ENCODE measurements around the gene WDR91. TPM values are rescaled to one million over a fixed set of nuclear protein-coding genes. Genes with fewer than 3 reads are reported as not detected.
"Not testable (repeated sequence)": the region's sequence is repeated elsewhere in the genome, so short reads cannot be mapped to it uniquely, and the experiment has no call there.

WDR91 gene
- total RNA-seq, 1 donor from 2014 or later, result 8.2 TPM

DNA sequence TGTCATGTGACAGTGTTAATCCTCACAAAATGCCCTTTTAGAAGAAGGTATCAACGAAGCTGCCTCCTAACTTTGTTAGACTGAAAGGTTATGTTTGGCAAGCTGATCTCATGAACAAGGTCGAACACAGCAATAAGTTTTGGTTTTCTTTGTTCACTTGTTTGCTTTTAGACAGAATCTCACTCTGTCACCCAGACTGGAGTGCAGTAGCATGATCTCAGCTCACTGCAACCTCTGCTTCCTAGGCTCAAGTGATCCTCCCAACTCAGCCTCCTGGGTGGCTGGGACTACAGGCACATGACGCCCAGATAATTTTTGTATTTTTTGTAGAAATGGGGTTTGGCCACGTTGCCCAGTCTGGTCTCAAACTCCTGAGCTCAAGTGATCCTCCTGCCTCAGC lies 23.4 kb upstream of the WDR91 start:
- no peak for FAIRE-seq
- DNase-seq (ENCODE audit: low spot score in 2 of 2), result no peak

DNA sequence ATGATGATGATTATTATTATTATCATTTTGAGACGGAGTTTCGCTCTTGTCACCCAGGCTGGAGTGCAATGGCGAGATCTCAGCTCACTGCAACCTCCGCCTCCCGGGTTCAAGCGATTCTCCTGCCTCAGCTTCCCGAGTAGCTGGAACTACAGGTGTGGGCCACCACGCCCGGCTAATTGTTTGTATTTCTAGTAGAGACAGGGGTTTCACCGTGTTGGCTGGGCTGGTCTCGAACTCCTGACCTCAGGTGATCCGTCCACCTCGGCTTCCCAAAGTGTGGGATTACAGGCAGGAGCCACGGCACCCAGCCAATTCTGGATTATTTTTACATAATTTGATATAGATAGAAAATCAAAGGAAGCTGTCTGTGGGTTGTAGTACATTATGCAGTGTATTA lies 22.8 kb upstream of the WDR91 start:
- not testable (repeated sequence) for DNase-seq (ENCODE audit: low spot score in 2 of 2); FAIRE-seq

DNA sequence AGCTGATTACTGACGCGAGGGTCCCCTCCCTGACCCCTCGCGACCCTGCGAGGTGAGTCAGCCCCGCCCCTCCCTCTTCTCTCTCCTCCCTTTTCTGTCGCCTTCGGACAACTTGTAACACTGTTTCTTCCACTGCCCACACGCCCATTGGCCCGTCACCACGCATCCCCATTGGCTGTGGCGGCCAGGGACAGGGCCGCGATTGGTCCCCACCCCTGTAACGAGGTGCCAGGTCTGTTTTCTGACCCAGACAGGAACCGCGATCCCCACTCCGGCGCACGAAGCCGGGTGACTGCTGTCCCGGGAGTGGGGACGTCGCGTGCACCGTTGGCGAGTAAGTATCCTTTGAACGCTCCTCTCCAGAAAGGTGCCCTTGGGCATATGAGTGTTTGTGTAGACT lies 22.2 kb upstream of the WDR91 start, which contains the start of gene STRA8:
TSS of gene STRA8 (plus strand) at position 269 of the 400 bp plus-strand sequence. CDS start 6,687 bp downstream, outside the sequence.
- FAIRE-seq (no peak), DNase-seq (ENCODE audit: low spot score in 2 of 2) (no peak)

DNA sequence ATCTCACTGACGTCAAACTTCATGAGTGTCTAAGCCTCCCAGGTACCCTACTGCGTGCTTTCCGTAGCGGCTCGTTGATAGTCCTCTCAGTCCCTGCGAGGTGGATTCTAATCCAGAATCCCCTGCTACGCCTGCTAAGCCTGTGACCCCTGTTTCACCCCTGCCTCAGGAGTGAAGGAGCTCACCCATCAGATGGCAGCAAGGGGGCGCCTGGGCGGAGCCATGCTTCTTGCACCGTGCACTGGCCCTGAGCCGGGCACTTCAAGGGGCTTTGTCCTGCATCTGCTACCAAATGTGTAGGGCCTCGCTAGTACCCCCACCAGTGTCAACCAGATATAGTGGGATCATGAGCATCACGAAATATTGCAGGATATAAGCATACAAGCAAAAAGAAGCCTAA lies 21.4 kb upstream of the WDR91 start:
- no peak for DNase-seq (ENCODE audit: low spot score in 2 of 2)
- no peak for FAIRE-seq

DNA sequence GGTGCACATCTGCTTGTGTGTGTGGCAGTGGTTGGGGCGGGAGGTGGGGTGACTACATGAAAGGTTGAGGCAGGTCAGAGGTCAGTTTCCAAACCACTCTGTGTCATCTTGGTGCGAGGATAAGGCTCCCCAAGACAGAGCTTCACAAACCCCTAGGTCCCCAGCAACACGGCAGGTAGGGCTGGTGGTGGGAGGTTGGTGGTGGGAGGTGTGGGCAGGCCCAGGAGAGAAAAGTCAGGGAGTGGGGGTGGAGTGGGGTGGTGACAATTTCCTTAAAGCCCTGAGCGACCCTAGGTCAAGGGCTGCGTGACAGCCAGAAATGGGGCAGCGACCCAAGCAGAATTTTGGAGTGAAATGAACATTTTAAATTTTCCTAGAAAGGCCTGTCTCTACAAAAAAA lies 20.8 kb upstream of the WDR91 start:
- DNase-seq (ENCODE audit: low spot score in 2 of 2), result no peak

DNA sequence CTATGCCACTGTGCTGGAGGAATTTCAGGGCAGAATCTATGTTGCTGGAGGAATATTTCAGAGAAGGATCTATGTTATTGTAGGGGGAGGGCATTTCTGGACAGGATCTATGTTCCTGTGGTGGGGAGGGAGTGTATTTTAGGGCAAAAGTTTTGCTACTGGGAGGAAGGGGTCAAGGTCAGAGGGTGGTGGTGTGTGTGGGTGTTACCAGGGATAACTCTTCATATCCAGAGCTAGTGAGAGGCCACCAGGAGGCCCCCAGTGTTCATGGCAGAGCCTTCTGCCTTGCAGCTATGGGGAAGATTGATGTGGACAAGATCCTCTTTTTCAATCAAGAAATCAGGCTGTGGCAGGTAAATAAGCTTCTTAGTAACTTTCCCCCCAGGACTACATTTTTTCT lies 20.4 kb upstream of the WDR91 start:
- DNase-seq (ENCODE audit: low spot score in 2 of 2) (no peak), FAIRE-seq (no peak)

More for the DNA sequence above, 20.8 kb upstream of the WDR91 start:
- FAIRE-seq, result no peak

DNA sequence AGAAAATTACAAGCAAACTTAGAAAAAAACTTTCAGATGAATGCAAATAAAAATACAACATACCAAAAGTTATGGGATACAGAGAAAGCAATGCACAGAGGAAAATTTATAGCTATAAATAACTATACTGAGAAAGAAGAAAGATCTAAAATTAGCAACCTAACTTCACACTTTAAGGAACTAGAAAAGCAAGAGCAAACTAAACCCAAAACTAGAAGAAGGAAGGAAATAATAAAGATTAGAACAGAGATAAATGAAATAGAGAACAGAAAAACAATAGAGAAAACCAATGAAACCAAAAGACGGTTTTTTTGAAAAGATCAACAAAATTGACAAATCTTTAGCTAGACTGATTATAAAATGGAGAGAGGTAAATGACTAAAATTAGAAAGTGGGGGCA lies 12.7 kb upstream of the WDR91 start:
- DNase-seq (ENCODE audit: low spot score in 2 of 2), result no peak
- FAIRE-seq, result no peak

DNA sequence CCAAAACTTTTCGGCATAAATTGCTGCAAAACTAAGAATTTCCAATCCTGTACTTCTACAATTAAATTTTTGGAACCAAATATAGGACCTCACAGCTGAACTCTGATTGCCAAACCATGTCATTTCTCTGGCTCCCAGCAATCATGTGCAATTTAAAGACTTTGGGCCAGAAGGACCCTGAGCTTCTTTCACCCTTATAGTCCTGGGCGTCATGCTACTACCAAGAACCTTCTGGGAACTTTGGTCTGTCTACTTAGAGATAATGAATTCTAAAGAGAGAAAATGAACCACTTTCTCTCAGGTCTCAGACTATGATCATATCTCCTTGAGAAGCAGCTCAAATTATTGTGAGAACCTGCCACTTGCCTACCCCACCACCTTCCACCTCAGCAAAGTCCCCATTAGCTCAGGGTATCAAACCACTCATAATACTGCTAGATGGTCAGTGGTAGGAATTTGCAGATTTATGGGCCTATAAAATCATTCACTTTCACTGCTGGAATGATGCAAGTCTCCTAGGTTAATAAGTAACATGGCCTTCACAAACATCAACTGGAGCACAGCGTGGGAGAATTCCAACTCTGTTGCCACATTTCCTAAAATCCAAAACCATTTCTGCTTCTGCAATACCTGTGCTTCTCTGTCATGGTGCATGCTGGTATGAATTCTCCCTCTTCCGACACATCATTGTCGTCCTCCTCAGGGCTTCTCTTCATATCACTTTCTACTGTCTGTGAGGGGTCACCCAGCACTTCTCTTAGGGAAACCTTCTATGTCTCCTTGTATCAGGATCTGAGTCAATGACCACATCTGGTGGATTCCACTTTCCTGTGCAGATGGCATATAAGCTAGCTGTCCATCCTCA lies 6.6 kb upstream of the WDR91 start:
- FAIRE-seq (no peak), DNase-seq (ENCODE audit: low spot score in 2 of 2) (no peak)

DNA sequence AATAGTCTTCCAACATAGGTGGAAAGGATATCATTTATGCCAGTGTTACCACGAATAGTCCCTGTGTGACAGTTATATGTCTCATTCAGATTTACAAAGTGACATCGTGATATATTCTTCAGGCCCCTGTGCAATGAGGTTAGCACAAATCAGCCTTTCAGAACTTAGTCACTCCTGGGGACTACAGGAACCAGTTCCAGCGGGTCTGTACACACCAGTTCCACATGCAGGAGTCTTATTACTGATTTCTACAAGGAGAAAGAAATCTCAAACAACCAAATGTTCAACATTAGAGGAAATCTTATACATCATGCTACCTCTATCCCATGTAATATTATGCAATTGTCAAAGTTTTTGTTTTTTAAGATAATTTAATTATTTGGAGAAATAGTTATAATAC lies 4.4 kb upstream of the WDR91 start:
- DNase-seq (ENCODE audit: low spot score in 2 of 2) (no peak), FAIRE-seq (no peak)

DNA sequence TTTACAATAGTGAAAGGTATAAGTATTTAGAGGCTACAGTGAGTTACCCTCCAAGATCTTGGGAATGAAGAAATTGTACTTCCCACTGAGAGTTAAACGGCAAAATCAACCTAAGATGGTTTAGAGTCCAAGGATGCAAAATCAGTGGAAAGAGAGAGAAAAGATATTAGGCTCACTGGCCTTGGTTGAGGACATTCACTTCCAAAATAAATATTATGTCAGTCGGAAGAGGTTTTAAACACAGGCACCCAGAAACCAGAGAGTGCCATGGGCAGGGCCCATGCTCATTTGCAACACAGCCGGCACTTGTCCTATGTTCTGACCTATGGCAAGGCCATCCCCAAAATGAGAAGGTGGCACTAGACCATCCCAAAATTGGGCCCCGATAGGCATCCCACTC lies 3.9 kb upstream of the WDR91 start:
- DNase-seq (ENCODE audit: low spot score in 2 of 2), result no peak
- no peak for FAIRE-seq

DNA sequence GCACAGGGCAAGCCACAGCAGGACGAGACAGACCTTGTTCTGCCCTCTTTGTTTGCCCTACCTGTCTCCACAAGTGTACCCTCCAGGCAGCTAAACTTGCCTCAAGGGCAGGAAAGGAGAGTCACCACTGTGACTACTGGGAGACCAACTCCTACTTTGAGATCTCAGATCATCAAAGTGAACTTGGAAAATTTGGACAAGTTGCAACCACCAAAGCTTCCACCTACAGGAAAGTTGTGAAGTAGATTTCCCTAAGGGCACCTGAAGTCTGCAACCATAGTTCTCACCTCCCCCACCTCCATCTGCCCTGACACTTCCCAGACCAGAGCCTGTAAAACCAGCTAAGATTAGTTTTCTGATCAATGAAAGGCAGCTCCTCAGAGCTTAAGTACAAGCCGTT lies 2.5 kb upstream of the WDR91 start:
- DNase-seq (ENCODE audit: low spot score in 2 of 2), result no peak
- no peak for FAIRE-seq

DNA sequence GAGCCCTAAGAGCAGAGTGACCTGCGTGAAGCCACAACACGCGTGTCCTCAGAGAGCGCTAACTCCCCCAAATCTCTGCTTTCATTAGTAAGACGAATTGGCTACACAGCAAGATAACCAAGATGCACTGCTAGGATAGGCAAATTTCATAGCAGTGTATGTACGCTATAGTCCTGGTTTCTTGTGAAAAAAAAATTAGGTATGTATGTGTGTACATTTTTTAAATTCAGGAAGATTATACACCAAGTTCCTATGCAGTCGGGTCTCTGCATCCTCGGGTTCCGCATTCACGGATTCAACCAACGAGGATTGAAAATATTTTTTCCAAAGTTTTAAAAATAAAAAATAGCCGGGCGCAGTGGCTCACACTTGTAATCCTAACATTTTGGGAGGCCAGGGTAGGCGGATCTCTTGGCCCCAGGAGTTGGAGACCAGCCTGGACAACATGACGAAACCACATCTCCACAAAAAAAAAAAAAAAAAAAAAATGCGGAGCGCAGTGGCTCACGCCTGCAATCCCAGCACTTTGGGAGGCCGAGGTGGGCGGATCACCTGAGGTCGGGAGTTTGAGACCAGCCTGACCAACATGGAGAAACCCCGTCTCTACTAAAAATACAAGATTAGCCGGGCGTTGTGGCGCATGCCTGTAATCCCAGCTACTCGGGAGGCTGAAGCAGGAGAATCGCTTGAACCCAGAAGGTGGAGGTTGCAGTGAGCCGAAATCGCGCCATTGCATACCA lies 790 bp upstream of the WDR91 start:
- FAIRE-seq; DNase-seq (ENCODE audit: low spot score in 2 of 2): not testable (repeated sequence)

DNA sequence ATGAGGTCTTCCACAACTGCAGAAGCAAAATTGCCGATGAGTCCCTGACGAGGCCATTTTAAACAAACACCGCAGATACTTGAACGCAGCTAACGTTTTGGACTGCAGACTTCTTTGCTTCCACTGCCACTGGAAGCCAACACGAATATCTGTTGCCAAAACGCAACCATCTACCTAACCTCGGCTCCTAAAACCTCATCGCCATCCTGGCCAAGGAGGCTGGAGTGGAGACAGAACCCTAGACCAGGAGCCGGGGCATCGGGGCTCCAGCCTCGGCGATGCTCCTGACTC lies 493 bp downstream of the WDR91 start:
- no peak for FAIRE-seq

DNA sequence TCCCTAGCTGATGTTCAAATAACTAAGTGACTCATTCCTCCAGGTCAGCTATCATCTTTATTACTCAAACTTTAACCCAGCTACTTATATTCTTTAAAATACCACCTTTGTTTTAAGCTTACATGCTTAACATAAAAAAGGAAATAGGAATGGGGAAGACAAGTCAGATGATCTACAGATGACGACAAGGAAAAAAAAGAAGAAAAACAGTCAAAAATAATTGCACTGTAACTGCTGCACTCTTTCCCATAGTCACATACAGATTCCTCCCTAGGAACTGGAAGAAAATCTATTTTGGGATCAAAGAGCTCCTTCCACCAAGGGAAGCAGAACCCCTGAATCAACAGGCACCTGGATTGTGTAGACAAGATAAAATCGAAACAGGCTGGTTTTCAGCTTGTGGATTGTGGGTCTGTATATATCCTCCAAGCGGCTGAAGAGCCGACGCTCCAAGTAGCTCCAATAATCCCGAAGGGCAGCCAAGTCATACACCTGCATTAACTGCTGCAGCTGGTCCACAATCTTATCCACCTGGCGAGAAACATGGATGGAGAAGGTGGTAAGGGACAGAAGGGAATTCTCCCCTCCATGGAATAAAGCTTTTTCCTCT lies 2.0 kb downstream of the WDR91 start:
- no peak for DNase-seq (ENCODE audit: low spot score in 2 of 2)
- no peak for FAIRE-seq

More for the DNA sequence above, 493 bp downstream of the WDR91 start:
- DNase-seq (ENCODE audit: low spot score in 2 of 2), result no peak

DNA sequence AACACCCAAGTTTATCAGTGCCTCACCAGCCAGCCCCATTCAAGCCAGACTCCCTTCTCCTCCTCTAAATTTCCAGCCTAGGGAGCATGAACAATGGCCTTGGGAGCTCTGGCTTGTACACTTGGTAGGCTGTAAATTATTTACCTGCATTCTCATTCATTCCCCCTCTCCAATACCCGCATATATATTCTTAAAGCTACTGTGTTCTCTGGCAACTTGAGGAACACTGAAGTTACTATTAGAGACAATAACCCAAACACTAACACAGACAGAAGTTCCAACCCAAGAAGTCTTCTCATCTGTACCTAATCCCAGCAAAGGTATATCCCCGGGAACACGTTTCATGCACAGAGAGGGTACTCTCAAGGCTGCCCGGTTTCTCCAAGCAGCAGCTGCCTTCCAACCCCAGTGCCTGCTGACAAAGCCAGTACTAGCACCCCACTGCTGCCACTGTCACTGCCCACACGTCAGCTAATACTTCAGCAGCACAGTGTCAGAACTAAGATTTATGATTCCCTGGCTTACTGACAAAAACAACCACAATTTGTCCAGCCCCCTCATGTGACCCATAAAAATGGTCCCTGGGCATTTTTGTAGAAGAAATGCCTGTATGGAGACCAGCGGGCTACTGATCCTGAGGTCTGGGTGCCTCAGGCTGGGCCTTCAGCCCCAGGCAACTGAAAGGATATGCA lies 3.1 kb downstream of the WDR91 start:
- DNase-seq (ENCODE audit: low spot score in 2 of 2) (no peak), FAIRE-seq (no peak)

DNA sequence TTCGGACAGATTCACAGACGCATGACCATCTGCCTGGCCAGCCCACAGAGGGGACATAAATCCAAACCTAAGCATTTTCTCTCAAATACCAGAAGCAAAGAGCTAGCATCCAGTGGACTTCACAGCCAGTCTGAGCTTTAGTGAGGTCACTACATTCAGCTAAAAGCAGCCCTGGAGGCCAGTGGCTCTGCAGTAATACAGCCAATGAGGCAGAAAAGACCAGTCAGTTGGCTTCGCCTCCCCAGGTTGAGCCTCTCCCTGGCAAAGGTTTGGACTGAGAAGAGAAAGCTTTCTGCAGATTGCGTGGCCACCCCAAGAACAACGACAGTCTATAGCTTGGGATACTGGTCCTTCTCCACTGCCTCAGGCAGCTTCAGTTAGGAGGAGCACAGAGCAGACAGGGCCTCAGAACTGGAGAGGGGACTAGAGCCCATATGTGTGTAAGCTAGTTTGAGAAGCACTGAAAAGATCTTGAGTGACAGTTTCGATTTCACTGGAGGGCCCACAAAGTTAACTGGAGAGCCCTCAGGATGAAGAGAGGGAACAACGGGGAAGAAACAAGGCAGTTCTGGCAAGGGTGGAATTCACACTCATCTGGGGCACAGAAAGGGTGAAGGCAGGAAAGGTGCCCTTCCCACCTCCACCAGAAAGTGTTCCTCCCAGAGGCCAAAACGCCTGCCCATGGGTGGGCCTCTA lies 3.8 kb downstream of the WDR91 start:
- DNase-seq (ENCODE audit: low spot score in 2 of 2) (no peak), FAIRE-seq (no peak)

DNA sequence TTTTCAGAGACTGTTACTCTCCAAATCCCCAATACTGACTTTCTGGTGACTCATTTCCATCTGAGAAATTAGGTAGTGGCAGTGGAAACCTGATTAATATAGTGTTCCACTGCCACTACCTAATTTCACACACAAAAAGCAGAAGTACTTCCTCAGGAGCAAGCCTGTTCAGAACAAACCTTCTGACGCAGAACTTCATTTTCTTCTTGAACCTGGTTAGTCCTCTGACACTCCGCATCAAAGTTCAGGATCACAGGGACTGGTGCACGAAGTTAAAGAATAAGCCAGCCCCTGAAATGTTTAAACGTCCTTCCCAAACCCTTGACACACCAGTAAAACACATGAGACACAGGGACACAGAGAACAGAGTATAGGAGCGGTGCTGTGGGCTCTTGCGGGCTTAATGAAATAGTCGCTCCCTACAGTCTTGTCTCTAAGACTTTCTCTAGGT lies 4.4 kb downstream of the WDR91 start:
- FAIRE-seq (no peak), DNase-seq (ENCODE audit: low spot score in 2 of 2) (no peak)

DNA sequence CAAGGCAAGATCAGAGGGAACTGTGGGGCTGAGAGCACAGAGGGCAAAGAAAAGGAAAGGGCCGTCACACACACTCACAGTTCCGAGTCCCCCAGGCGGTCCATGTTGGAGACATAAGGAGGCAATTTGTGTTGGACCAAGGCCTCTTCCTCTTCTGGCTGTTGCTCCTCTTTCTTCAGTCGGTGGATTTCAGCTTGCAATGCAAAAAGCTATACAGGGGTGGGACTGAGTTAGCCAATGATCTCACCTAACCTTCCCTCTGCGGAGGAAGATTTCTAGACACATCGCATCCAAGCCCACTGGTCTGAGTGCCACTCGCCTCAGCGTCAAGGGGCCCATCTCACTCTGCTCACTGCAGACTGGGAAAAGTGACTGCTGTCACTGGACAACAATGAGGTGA lies 5.5 kb downstream of the WDR91 start:
- no peak for DNase-seq (ENCODE audit: low spot score in 2 of 2)
- no peak for FAIRE-seq

DNA sequence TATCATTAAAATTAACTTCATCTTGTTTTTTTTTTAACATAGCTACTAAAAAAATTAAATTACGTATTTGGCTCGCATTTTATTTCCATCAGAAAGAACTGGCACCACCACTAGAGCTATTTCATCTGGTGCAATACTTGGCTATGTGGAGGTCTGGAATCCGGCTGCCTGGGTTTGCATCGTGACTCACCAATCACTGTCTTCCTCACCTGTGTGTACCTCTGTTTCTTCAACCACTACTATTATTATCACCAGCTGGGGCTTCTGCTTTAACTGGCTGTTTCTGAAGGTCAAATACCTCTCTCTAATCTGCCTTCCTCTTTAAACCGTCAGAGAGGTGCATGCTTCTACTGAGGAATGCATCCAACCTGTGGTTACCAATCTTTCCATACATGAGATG lies 6.5 kb downstream of the WDR91 start:
- no peak for DNase-seq (ENCODE audit: low spot score in 2 of 2)
- no peak for FAIRE-seq

DNA sequence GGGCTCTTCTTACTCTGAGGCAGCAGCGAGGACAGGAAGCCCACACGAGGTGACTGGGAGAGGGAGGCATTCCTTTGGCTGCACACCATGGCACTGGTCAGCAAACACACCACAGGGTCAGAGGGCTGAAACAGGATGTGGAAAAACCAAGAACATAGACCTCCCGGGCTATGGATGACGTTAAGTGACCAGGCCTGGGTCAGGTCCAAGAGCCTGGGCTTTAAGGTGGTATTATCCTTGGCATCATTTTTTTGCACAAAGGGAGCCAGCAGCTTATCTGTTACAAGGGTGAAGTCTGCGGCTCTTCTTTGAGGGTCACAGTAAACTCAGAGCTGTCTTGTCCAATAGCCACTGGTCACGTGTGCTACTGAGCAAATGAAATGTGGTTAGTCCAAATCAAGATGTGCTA lies 7.0 kb downstream of the WDR91 start:
- FAIRE-seq (no peak), DNase-seq (ENCODE audit: low spot score in 2 of 2) (no peak)
